Stimulated activated CD4-positive, alpha-beta T cell treated with anti-CD3 and anti-CD28 coated beads, Interleukin-4, amount 100 ng/mL, for 24 hours (primary cell): Measurements from ENCODE around the gene RBMS3.

Experiments used
- DNase-seq: peaks from one replicate; pipeline ENCODE4 v3.0.0-alpha.2; 2020

The RBMS3 gene

GRCh38 chr3:29852767-29853166, 571.9 kb downstream of the RBMS3 start:
- no peak for DNase-seq

DNA sequence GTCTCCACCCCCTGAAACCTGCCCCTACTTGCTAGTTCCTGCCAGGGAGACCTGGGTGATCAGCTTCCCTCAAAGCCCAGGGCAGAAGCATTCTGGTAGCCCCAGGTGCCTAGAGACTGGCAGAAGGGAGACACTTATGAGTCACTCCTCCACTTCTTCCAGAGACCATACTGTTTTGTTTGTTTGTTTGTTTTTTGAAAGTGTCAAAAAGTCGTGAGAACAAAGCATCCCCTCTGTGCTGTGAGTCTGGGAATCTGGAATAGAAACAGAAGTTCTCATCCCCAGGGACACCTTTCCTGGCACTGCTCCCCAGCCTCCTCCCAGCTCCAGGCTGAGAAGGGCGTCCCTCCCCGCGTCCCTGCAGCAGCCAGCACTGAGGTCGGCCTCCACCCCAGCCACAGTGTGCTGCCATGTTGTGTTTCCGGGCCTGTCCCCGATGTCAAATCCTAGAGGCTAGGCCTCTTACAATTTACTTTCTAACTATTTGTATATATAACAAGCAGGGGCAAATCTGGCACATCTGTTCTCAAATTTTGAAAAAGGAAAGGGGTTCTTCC, 573.0 kb downstream of the RBMS3 start:
- DNase-seq, result no peak

GRCh38 chr3:29854821-29855220, 574.0 kb downstream of the RBMS3 start:
- DNase-seq, result no peak

DNA sequence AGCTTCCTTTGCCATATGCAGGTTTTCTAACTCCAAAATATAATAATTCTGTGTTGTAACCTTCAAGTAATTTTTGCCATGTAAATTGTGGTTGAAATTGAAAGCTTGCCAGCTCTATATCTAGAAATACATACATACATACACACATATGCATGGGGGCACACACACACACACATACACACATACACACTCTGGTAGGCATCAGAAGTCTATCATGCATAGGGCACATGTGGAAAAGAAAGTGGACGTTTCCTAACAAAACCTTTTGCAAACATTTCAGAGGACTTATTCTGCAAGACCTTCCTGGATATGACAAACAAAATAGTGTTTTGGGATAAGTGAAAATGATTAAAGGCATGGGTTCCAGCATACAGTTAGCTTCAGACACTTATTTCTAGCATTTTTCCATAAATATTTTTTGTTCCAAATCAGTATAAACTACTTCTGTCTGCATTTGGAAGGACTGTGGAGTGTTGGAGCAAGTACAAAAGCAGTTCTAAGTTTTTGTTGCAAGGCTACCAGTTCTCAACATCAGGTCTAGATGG, 578.9 kb downstream of the RBMS3 start:
- no peak for DNase-seq

GRCh38 chr3:29864809-29865208, 583.9 kb downstream of the RBMS3 start:
- no peak for DNase-seq

DNA sequence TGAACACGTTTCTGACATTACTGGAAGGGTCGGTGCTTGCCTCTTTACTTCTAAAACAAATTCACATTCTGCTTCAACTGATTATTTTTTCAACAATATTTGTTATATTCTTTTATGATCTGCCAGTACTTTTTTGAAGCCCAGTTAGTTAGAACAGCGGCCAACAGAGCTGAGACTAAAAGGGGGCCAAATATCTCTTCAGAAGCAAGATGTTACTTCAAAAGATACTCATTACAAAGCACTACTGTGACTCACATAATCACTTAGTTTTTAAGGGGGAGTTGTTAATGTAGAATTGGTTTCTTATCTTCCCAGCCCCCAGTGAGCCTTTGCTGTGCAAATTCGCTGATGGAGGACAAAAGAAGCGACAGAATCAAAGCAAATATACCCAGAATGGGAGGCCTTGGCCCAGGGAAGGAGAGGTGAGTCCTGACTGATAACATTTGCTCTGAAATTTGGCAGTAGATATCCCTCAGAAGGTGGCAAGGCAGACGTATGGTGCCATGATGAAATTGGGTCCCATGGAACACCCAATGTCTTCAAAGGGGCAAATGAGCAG, 587.8 kb downstream of the RBMS3 start:
- no peak for DNase-seq

- no peak for DNase-seq
Observed at GRCh38 chr3:29870136-29870535, 589.3 kb downstream of the RBMS3 start.

GRCh38 chr3:29871087-29871486, 590.2 kb downstream of the RBMS3 start:
- DNase-seq, result no peak

DNA sequence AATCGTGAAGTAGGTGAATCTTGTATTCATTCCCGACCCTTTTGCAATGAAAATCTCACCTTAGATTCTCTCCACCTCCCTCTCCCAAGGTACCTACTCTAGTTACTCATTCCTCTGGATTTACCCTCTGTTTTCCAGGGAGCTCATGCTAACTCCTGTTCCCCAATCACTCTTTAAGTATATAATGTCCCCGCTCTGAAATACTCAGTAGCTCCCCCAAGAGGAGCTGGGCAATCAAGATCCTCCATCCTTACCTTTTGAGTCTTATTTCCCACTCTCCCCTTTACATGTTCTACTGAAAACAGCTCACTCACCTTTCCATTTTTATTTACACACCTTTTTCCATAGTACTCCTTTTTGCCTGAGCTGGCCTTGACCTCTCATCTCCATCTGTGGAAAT, 599.9 kb downstream of the RBMS3 start:
- no peak for DNase-seq

DNA sequence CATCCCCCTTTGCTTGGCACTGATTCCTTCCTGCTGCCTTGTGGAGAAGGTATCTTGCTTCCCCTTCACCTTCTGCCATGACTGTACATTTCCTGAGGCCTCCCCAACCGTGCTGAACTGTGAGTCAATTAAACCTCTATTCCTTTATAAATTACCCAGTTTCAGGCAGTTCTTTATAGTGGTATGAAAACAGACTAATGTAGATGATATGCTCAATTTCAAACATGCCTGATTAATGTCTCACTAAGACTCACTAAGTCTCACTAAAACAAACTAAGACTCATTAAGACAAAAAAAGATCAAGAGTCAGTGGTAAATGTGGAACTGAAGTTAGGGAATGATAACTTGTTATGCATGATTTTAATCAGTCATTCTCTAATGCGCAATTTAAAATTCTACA, 606.6 kb downstream of the RBMS3 start:
- DNase-seq, result no peak

DNA sequence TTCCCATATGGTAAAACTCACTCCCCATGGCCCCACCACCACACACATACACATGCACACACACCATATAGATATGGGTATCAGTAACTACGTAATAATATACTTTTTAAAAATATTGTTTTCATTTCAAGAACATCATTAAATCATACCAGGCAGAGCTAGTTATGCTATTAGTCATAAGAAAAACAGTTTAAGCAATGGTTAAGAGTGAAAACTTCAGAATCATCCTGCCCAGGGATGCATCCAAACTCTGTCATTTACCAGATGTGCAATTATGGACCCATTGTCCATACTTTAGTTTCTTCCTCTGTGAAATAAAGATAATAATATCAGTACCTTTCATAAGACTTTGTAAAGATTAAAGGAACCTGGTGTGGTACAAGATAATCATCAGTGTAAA, 608.3 kb downstream of the RBMS3 start:
- DNase-seq, result no peak

- DNase-seq, result no peak
Observed at GRCh38 chr3:29890801-29891200, 609.9 kb downstream of the RBMS3 start.

DNA sequence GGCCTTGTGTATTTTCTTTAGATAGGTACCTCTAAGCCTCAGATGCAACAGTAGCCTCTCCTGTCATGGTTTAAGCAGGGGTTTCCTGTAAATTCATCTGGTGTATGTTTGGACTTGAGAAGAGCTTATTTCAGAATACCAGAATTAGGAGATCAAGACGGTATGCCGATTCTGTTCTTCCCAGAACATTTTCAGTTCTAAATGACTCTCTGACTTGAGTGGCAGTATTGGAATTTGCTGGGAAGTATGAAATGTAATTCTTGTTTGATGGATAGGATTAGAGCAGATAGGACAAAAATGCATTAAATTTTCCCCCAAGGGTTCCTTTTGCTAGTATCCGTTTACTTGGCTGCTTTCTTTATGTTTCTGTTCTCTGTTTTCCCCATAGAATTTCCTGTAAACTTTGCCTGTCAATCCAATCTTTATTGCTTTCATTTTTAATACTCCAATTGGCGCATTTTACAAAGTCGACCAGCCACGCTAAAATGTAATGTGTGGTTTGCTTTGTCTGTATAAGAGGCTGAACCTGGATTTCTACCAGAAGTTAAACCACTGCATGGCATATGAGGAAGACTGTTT, 612.2 kb downstream of the RBMS3 start:
- no peak for DNase-seq

DNA sequence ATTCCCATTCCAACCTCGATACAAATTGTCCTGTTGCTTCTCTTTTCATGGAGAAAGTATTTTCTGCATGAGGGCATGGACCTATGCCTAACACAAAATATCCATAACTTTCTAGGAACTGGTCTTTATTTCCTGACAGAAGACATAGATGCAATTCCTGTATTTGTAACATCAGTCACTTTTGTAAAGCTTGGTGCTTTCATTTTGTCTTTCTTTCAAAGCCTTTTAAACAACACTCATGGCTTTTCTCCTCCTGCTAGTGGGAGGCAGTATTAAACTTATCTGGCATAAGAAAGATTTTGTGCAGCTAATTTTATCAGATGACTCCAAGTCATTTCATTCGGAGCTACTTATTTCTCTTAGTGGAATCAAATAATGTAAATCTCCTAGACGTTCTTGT, 616.0 kb downstream of the RBMS3 start:
- no peak for DNase-seq

- no peak for DNase-seq
Observed at GRCh38 chr3:29898171-29898965, 617.5 kb downstream of the RBMS3 start.

GRCh38 chr3:29899021-29899420, 618.1 kb downstream of the RBMS3 start:
- no peak for DNase-seq

DNA sequence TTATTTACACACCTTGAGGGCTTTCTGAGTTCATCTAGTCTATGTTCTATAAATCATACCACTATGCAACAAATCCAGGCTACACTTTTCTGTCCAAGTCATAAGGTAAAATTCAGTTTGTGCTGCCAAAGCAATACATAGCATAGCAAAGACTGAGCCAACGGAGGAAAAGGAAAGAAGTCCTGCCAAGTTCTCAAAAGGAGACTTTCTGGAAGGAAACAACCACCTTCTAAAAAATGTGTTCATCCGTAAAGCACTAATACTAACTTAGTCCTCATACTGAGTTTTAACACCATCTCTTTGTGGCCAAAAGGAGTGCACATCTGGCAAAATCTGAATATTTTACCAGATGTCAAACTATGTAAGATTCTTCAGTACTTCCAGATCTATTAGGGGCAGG, 620.2 kb downstream of the RBMS3 start:
- no peak for DNase-seq

- no peak for DNase-seq
Observed at GRCh38 chr3:29903600-29903999, 622.7 kb downstream of the RBMS3 start.

DNA sequence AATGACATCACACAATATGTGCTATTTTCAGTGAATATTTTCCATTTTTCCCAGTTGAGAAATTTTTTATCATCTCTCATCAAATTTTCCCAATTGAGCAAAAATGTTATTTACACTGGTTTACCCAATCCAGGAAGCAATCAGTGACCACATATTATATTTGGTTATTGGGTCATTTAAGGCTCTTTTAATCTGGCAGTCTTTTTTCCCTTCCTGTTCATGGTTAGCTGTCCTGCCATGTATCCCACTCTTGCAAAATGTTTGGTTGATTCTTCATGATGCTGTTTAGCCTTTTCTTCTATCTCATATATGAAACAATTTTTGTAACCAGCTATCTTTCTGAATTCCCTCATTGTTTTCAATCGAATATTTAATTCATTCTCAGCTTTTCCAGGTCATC, 626.0 kb downstream of the RBMS3 start:
- no peak for DNase-seq

DNA sequence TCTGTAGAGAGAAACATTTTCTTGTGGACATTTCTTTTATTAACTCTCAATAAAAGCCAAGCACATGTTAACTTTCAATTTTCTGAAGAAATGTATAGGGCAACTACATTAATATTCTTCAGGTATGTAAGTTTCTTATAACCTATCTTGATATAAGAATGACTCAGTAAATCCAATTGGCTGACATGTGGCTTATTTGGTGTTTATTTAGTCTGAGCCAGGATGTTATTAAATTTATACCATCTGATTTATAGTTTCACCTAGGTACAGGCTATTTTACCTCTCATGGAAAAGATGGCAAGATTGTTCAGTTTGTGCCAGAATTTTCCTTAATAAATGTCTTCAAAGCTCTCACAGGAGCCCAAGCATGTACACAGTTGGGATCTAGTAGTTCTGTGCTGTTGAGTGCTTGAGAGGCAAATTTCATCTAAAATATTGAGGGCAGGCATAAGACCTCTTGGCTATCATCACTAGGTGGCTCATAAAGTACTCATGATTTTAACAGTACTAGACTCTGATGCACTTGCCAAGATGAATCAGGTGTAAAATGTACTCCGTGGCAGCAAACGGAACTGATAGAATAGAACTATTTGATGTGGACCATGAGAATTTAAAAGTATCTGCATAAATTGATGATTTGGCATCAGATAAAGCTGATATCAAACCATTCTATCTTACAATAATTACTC, 631.9 kb downstream of the RBMS3 start:
- DNase-seq, result no peak

DNA sequence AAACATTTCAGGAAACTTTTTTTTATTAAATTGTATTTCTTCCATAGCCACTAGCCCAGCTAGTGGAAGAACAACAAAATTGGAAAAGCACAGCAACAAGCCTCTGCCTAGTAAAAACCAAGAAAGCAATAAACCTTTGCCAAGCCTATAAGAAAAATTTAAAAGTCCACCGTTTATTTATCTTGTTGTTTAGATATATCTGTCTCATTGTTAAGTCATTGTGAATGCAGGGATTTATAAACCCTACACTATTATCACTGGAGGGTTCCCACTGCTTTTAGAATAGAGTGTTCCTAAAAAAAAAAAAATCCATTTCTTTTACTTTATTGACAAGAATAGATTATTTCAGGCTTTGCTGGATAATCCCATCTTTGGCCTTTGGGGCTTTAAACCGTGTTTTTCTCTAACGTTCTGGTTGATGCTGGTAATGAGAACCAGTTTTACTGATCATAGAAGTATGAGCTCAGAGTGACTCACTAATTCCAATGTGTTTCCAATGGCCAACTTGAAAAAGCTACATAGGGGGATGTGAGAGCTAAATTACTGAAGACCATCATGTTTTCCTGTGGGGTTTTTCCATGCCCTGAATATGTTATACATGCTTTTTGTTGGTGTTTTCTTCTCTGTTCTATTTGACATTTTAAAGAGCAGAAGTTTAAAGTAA, 634.1 kb downstream of the RBMS3 start:
- DNase-seq, result no peak

GRCh38 chr3:29919571-29919970, 638.7 kb downstream of the RBMS3 start:
- no peak for DNase-seq
